T-helper 2 cell treated with Interferon-gamma antibody and Interleukin-4, amounts not matched to agents 100 ng/mL and 5 ng/mL, for 36 hours (primary cell): Measurements from ENCODE around the gene PLCH2. TPM values are rescaled to one million over a fixed set of nuclear protein-coding genes. Genes with fewer than 3 reads are reported as not detected.
"Not testable (repeated sequence)": the region's sequence is repeated elsewhere in the genome, so short reads cannot be mapped to it uniquely, and the experiment has no call there.

ENCODE experiments used
- intact Hi-C: fragments of 100-400 bp; cut with micrococcal nuclease; formaldehyde crosslinking; loops from one replicate; pipeline ENCODE4 v1.15.1; 2023
- total RNA-seq: library from RNA; stranded (reverse); gene quantifications from 2 replicates; pipeline ENCODE4 v1.2.3, GENCODE V29; 2022

Gene PLCH2
- total RNA-seq, 1 donor from 2014 or later, result 7.3 TPM

- intact Hi-C loops, result not testable (repeated sequence)
These were observed 35.7 kb upstream of the PLCH2 start for GRCh38 chr1:2440346-2440745.

- intact Hi-C loops, result no loop called here
These were observed 34.3 kb upstream of the PLCH2 start for GRCh38 chr1:2441746-2442145.

- intact Hi-C loops, result no loop called here
These were observed 33.4 kb upstream of the PLCH2 start for GRCh38 chr1:2442661-2443060.

GRCh38 chr1:2443277-2444137, 32.6 kb upstream of the PLCH2 start:
- intact Hi-C loops, result no loop called here

GRCh38 chr1:2444138-2444591, 31.9 kb upstream of the PLCH2 start:
- intact Hi-C loops, result no loop called here

DNA sequence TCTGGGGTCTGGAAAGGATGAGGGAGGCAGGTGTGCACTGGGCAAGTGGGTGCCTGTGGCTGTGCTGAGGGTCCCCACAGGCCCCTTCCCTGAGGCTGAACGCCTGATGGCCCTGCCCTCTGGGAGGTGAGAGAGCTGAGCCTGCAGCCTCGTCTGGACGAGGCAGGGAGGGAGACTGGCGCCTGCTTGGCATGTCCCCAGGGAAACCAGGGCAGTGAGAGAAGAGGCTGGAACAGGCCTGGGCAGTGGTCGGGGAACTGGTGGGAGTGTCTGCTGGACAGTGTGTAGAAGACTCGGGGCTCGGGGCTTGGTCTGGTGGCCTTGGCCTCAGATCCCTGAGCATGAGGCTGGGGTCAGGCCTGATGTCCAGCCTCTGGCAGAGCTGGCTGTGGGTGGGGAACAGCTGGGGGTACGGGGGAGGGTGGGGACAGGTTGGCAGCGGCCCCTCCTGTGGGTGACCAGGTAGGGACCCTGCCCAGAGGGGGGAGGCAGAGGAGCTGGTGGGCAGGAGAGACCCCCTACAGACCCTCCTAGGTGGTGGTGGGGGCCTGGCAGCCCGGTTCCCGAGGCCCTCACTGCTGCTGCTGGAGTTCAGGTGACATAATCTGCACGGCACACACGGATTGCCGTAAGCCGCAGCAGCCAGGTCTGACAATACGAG, 30.8 kb upstream of the PLCH2 start:
- intact Hi-C loops, result no loop called here

DNA sequence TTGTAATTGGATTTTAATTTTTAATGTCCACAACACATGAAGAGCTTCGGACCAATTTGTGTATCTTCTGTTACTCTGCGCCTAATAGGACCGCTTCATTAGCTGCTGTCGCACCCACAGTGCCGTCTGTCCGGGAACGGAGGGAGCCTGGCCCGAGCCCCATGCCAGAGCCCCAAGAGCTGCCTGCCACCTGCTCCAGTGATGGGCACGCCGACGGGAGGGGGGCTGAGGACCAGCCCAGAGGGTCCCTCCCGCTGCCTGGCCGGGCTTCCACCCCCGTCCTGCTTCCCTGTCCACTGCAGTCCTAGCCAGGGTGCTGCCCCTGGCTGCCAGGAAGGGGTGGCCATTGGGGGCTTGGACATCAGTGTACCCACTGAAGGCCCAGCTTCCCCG, 30.3 kb upstream of the PLCH2 start:
- intact Hi-C loops, result no loop called here

GRCh38 chr1:2446394-2446793, 29.7 kb upstream of the PLCH2 start:
- intact Hi-C loops, result no loop called here

GRCh38 chr1:2446861-2447260, 29.2 kb upstream of the PLCH2 start:
- intact Hi-C loops, result no loop called here

DNA sequence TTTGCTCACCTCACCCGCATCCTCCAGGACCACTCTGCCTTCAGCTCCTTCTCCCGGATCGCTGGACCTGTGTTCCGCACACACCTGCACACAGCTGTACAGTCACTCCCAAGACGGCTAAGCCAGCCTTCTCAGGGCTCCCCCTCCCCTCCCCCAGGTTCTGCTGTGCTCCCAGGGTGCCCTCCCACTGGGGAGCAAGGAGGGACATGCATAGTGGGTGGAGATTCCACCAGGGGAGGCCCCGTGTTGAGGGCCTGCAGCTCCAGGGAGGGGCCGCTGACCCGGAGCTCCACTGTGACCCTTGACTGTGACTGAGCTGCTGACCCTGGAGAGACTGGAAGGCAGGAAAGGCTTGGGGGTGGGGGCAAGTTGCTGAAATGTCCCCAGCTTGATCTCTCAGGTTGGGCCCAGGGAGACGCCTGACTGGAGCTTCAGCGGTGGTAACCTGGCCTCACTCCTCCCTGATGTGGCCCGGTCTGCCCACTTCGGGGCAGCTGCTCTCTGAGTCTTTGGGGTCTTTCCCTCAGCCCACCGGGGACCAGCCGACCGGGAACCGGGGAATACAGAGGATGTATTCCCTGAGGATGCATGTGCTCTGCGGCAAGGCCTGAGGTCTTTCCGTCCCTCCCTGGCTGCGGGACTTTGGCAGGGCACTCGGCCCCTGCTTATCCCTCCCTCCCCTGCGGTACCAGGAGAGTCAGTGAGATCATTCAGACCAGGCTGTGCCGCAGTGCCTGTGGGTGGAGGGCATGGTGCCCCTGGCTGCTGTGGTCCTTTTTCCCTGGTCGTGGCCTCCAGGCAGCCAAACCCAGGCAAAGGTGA, 28.6 kb upstream of the PLCH2 start:
- intact Hi-C loops, result no loop called here

- intact Hi-C loops, result no loop called here
These were observed 28.0 kb upstream of the PLCH2 start for GRCh38 chr1:2448098-2448445.

- intact Hi-C loops, result no loop called here
These were observed 26.2 kb upstream of the PLCH2 start for GRCh38 chr1:2449636-2450454.

GRCh38 chr1:2451741-2452140, 24.3 kb upstream of the PLCH2 start:
- intact Hi-C loops, result no loop called here

- intact Hi-C loops, result no loop called here
These were observed 23.7 kb upstream of the PLCH2 start for GRCh38 chr1:2452201-2452931.

GRCh38 chr1:2452932-2453315, 23.2 kb upstream of the PLCH2 start:
- intact Hi-C loops, result no loop called here

DNA sequence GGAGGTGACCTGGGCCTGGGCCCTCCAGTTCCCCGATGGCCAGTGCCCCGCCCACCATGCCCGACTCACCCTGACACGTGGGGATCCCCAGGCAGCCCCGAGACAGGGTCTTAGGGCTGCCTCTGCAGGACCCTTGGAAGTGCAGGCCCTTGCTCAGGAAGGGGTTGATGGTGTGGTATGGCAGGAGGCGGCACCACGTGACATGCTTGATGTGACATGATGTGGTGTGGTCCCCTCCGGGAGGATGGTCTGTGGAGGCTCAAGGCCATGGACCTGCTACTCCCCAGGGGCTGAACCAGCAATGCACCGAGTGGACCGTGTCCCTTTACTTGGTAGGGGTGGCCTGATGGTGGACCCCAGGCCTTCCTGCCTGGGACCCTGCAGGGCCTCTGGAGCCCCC, 21.9 kb upstream of the PLCH2 start:
- intact Hi-C loops, result no loop called here

GRCh38 chr1:2455757-2456156, 20.3 kb upstream of the PLCH2 start:
- intact Hi-C loops, result no loop called here

DNA sequence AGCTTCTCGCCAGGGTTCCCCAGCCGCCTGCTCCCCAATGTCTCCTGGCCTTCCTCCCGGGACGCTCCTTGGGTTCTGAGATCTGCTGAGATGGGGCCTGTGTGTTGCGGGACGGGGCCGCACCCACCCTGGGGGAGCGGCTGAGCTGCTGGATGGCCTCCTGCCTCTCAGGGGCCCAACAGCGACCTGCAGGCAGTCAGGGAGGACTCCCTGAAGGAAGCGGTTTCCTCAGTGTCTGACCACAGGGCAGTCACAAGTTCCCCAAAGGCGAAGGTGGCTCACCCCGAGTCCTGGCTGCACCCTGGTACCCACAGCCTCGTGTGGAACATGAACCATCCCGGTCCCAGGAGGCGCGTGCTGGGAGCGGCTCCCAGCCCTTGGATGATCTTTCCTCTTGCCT, 18.6 kb upstream of the PLCH2 start:
- intact Hi-C loops, result no loop called here

- intact Hi-C loops, result no loop called here
These were observed 17.4 kb upstream of the PLCH2 start for GRCh38 chr1:2458687-2459086.

- intact Hi-C loops, result not testable (repeated sequence)
These were observed 16.9 kb upstream of the PLCH2 start for GRCh38 chr1:2459102-2459753.
